Type B pancreatic cell (in vitro differentiated cells): ENCODE data around the gene LCN15. TPM values are rescaled to one million over a fixed set of nuclear protein-coding genes. Genes with fewer than 3 reads are reported as not detected.
A peak's percentile ranks its signal among the peaks of the same experiment; 100 is the strongest.

ENCODE experiments used
- DNase-seq: peaks from one replicate; pipeline ENCODE4 v3.0.0; 2021; ENCODE audit warnings: mixed read lengths; ENCODE audit not compliant: unreplicated experiment; ENCODE audit errors: extremely low spot score
- H3K27ac Mint-ChIP-seq: 2 replicates; pipeline ENCODE4 v1.8.0; 2021; ENCODE audit warnings: mild to moderate bottlenecking, mixed read lengths
- H3K27me3 Mint-ChIP-seq: 2 replicates; pipeline ENCODE4 v1.8.0; 2021; ENCODE audit warnings: mixed read lengths
- H3K36me3 Mint-ChIP-seq: 2 replicates; pipeline ENCODE4 v1.8.0; 2021; ENCODE audit warnings: mixed read lengths
- H3K4me1 Mint-ChIP-seq: one replicate; pipeline ENCODE4 v1.8.0; 2021; ENCODE audit warnings: mixed read lengths; ENCODE audit not compliant: unreplicated experiment
- H3K4me3 Mint-ChIP-seq: 2 replicates; pipeline ENCODE4 v1.8.0; 2021; ENCODE audit warnings: mild to moderate bottlenecking, mixed read lengths
- H3K9me3 Mint-ChIP-seq: 2 replicates; pipeline ENCODE4 v1.8.0; 2021; ENCODE audit warnings: mixed read lengths
- total RNA-seq: library from RNA; stranded (reverse); gene quantifications from 2 replicates; pipeline ENCODE4 v1.2.1, GENCODE V29; 2021; ENCODE audit warnings: low replicate concordance
- TF ChIP-seq, protein P1 (sequence below): fragments of 200-600 bp; sonication (generic); conservative IDR thresholded peaks from 2 replicates; pipeline ENCODE4 v1.5.0; 2021; ENCODE audit warnings: antibody characterized with exemption, mild to moderate bottlenecking

LCN15 gene
- total RNA-seq, 1 donor from 2014 or later: 0.77 TPM

DNA sequence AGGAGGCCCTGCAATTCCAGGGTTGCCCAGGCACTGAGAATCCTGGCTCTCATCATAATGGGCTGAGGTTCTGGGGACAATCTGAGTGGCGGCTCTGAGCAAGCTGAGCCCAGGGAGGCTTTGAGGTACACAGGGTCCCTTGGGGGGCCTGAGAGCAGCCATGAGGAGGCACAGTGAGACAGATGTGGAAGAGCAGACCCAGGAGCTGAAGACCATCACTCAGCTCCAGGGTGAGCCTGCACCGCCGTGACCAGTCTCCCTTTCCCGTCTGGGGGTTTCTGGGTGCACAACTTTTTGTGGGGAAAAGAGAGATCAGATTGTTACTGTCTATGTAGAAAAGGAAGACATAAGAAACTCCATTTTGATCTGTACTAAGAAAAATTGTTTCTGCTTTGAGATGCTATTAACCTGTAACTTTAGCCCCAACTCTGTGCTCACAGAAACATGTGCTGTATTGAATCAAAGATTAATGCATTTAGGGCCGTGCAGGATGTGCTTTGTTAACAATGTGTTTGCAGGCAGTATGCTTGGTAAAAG is 32.0 kb upstream of the LCN15 start, which contains the start of gene CCDC183:
Gene CCDC183, plus strand, starts transcription at position 101 of the 537 bp plus-strand sequence. Its CDS starts 60 bp downstream, at position 161.
- H3K4me1 Mint-ChIP-seq: peaks cover 24% of the 10 kb centered on the region
- H3K27ac Mint-ChIP-seq: peak within 1 kb of the TSS; percentile 84
- no peaks in the 10 kb centered on the region for H3K9me3 Mint-ChIP-seq

DNA sequence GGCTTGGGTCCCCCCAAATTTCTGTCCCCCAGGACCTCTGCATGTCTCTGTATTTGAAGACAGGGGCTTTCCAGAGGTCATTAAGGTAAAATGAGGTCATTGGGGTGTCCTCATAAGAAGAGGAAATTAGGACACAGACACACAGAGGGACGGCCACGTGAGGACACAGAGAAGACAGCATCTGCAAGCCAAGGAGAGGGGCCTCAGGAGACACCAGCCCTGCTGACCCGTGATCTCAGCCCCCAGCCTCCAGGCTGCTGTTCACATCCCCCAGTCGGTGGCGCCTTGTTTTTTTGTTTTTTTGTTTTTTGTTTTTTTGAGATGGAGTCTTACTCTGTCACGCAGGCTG is 30.7 kb upstream of the LCN15 start:
- Mint-ChIP-seq H3K4me1 (peaks cover 25% of the 10 kb centered on the region), H3K9me3 (no peaks in the 10 kb centered on the region), H3K4me3 (no peak overlapping the region), H3K36me3 (no peaks in the 10 kb centered on the region), H3K27ac (no peak overlapping the region), H3K27me3 (peaks cover 2% of the 10 kb centered on the region)
- TF ChIP-seq, protein P1, sequence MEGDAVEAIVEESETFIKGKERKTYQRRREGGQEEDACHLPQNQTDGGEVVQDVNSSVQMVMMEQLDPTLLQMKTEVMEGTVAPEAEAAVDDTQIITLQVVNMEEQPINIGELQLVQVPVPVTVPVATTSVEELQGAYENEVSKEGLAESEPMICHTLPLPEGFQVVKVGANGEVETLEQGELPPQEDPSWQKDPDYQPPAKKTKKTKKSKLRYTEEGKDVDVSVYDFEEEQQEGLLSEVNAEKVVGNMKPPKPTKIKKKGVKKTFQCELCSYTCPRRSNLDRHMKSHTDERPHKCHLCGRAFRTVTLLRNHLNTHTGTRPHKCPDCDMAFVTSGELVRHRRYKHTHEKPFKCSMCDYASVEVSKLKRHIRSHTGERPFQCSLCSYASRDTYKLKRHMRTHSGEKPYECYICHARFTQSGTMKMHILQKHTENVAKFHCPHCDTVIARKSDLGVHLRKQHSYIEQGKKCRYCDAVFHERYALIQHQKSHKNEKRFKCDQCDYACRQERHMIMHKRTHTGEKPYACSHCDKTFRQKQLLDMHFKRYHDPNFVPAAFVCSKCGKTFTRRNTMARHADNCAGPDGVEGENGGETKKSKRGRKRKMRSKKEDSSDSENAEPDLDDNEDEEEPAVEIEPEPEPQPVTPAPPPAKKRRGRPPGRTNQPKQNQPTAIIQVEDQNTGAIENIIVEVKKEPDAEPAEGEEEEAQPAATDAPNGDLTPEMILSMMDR: no peak
- DNase-seq: no peak

More for the DNA sequence above, 32.0 kb upstream of the LCN15 start, which contains the start of gene CCDC183:
- Mint-ChIP-seq H3K4me3 (peak within 1 kb of the TSS; percentile 81), H3K27me3 (peaks cover 8% of the 10 kb centered on the region), H3K36me3 (no peaks in the 10 kb centered on the region)
- TF ChIP-seq, protein P1: no peak
- no peak for DNase-seq

DNA sequence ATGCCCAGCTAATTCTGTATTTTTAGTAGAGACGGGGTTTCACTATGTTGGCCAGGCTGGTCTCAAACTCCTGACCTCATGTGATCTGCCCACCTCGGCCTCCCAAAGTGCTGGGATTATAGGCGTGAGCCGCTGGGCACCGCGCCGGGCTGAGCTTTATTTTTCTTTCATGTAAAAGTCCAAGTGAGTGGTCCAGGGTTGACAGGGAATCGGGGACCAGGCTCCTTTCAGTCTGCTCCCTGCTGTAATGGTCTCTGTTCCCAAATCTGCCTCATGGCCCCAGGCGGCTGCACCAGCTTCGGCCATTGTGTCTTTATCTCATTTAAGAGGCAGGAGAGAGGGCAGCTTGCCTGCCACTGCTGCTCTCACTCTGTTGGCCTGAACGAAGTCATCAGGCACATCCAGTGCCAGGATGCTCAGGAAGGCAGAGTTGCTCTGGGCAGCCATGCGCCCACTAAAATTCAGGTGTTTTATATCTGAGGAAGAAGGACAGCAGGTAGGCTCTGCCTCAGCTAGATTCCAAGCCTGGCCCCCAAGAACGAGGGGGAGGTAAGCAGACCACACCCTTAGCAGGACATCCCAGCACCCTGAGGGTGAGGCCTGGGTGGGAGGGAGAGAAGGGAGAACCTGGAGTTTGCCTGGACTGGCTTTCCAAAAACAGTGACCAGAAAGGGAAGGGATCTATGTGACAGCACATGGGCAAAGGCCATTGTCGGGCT is 30.1 kb upstream of the LCN15 start:
- no peak for DNase-seq
- no peaks in the 10 kb centered on the region for H3K9me3 Mint-ChIP-seq
- H3K4me1 Mint-ChIP-seq: peaks cover 28% of the 10 kb centered on the region
- H3K4me3 Mint-ChIP-seq: no peak overlapping the region
- TF ChIP-seq, protein P1: no peak
- H3K27me3 Mint-ChIP-seq: peaks cover 2% of the 10 kb centered on the region
- no peak overlapping the region for H3K27ac Mint-ChIP-seq
- no peaks in the 10 kb centered on the region for H3K36me3 Mint-ChIP-seq

DNA sequence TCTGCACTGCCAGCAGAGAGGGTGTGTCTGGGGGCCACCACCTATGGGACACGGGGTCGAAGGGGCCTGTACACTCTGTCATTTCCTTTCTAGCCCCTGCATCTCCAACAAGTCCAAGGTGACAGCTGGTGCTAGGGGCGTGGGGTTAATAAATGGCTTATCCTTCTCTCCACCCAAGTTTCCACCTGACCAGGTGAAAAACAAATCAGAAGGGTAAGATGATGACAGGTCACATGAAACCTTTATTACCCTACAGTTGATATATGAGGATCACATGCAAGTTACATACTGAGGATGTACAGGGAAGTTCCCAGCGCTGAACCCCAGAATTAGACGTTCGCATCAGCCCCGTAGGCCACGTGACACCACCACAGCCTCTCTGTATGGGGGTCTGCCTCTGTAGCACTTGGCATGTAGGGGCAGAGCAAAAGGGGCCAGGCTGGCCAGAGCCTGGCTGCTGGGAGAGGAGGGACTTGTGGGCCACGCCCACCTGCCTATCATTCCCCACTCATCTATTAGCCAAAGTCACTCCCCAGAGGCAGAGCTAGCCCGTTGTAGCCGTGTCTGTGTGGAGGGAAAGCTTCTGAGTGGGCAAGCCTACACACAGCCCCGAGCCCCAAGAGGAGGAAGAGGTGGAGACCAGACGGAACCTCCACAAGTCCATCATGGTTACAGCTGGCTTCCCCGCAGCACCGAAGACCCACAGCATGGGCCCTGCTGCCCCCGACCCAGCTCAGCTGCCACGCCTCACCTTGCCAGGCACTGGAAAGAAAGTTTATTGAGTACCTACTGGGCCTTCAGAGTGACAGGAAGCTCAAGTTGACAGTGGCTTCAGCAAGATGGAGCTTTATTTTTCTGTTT is 29.0 kb upstream of the LCN15 start:
- Mint-ChIP-seq H3K4me3 (peak overlapping the region; percentile 70), H3K4me1 (peaks cover 39% of the 10 kb centered on the region), H3K27ac (peak overlapping the region; percentile 93), H3K27me3 (peaks cover 2% of the 10 kb centered on the region), H3K36me3 (no peaks in the 10 kb centered on the region), H3K9me3 (no peaks in the 10 kb centered on the region)
- DNase-seq: no peak
- TF ChIP-seq, protein P1: no peak

DNA sequence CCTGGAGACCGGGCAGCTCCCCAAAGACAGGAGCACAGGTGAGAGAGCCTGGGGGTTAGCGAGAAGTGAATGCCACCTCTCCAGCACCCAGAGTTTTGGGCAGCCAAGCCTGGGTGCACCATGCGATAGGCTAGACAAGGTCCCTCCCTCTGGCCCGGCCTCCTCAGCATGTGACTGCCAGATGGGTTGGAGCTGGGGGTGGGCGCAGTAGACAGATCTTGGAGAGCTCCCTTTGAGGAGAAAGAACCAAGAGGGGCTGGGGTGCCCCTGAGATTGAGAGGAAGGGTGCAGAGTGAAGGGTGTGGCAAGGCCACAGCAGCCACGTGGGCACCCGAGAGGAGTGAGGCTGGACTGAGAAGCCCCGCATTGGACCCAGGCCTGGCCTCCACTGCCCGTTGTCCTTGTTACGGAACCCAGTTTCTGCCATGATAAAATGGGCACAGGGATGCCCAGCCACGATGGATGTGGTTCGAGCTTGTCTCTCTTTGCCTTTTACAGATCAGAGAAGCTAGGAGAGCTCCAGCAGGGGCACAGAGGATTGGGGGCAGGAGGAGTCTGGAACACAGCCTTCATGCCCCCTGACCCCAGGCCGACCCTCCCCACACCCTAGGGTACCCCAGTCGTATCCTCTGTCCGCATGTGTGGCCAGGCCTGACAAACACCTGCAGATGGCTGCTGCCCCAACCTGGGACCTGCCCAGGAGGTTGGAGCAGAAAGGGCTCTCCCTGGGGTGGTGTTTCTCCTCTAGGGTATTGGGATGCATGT is 28.2 kb upstream of the LCN15 start:
- H3K27me3 Mint-ChIP-seq: peaks cover 4% of the 10 kb centered on the region
- no peaks in the 10 kb centered on the region for H3K36me3 Mint-ChIP-seq
- H3K4me3 Mint-ChIP-seq: peak overlapping the region; percentile 89
- peaks cover 47% of the 10 kb centered on the region for H3K4me1 Mint-ChIP-seq
- DNase-seq: no peak
- TF ChIP-seq, protein P1: no peak
- H3K9me3 Mint-ChIP-seq: no peaks in the 10 kb centered on the region
- H3K27ac Mint-ChIP-seq: peak overlapping the region; percentile 95
